B cell (primary cell): ENCODE data around the gene CDYL2.

ENCODE experiments used
- CTCF ChIP-seq: fragments of 200-600 bp; IDR thresholded peaks from one replicate; pipeline ENCODE4 v1.8.0; 2022; ENCODE audit warnings: antibody characterized with exemption, mild to moderate bottlenecking
- EZH2 ChIP-seq: IDR thresholded peaks from 2 replicates; pipeline ENCODE4 v1.6.1; 2012; ENCODE audit warnings: borderline replicate concordance, low read depth, mild to moderate bottlenecking, moderate library complexity, low read length; ENCODE audit not compliant: insufficient read depth, poor library complexity, severe bottlenecking

GRCh38 chr16:80654094-80654862 lies 150.1 kb downstream of the CDYL2 start:
- TF ChIP-seq CTCF, result no peak
- TF ChIP-seq EZH2, result no peak
